AG10803 (cell line): ENCODE measurements around the gene CPNE4.

Experiments used
- DNase-seq: peaks from one replicate; pipeline ENCODE4 v3.0.0; 2010; ENCODE audit warnings: low read depth
- H3K4me3 ChIP-seq: 2 replicates; pipeline ENCODE4 v1.5.1; 2011; ENCODE audit warnings: mild to moderate bottlenecking, low read length, control low read depth
- CTCF ChIP-seq: conservative IDR thresholded peaks from 2 replicates; pipeline ENCODE4 v1.5.1; 2011; ENCODE audit warnings: mild to moderate bottlenecking, low read length, control low read depth, inconsistent platforms

Gene CPNE4

DNA sequence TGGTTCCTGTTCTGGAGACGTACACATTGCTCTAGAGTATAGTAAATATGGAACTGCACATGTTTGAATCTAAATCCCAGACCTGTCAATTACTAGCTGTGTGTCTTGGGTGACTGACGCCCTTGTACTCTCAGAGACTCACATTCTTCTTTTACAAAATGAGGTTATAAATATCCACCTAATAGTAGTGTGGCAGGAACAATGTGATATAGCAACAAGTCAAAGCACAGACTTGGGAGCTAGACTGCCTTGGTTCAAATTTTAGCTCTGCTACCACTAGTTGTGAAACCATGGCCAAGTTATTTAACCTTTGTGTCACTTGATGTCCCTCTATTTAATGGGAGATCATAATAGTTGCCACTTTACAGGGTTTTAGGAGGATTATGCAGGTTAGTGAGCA is 245.6 kb downstream of the CPNE4 start:
- H3K4me3 ChIP-seq = no peak overlapping the region
- DNase-seq = no peak
- TF ChIP-seq CTCF = no peak

DNA sequence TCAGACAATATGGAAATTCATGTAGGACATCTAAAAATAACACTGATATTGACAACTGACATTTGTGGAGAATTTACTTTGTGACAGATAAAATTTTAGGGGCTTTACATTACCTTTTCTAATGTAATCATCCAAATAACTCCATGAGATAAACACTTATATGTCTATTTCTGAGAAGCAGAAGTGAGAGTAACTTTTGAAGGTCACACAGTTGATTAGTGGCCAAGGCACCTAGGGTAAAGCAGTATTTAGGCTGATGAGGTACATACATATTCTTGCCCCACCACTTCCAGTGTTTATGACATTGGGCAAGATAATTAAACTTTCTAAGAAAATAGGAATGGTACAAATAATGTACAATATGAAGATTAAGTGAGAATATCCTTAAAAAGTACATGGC is 248.4 kb downstream of the CPNE4 start:
- no peak overlapping the region for H3K4me3 ChIP-seq
- no peak for DNase-seq
- no peak for TF ChIP-seq CTCF

DNA sequence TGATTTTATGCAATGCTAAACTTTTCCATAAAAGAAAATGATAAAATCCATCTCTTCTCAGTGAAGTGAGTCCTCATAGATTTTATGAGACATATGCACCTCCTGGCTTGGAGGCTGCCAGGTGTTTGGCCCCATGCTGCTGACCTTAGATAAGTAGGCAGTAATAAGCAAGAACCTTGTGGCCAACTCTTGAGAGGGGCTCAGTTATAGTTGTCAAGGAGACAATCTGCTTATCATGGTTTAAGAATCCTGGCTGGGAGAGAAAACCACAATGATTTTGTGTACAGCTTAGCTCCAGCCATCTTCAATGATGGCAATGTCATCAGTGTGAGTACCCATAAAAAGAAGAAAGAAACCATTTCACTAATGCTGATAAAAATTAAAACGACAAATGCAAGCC is 252.1 kb downstream of the CPNE4 start:
- no peak for TF ChIP-seq CTCF
- no peak overlapping the region for H3K4me3 ChIP-seq
- no peak for DNase-seq

DNA sequence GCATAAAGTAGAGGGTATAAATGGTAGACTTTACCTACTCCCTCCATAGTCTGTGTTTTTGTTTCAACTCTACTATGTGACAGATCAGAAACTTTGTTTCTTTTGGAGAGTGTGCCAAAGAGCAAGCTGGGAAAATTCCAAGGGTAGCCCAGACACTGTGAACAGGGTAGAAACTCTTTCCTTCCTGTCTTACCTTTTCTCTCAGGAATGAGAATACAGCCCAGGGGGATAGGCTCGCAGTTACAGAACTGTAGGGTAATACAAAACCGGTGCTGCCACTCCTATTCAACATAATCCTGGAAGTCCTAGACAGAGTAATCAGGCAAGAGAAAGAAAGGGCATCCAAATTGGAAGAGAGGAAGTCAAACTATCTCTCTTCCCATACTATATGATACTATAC is 256.3 kb downstream of the CPNE4 start:
- no peak for TF ChIP-seq CTCF
- no peak overlapping the region for H3K4me3 ChIP-seq
- DNase-seq = no peak

- no peak for TF ChIP-seq CTCF
- DNase-seq = no peak
- no peak overlapping the region for H3K4me3 ChIP-seq
Observed at GRCh38 chr3:131775650-131776049, 259.2 kb downstream of the CPNE4 start.

DNA sequence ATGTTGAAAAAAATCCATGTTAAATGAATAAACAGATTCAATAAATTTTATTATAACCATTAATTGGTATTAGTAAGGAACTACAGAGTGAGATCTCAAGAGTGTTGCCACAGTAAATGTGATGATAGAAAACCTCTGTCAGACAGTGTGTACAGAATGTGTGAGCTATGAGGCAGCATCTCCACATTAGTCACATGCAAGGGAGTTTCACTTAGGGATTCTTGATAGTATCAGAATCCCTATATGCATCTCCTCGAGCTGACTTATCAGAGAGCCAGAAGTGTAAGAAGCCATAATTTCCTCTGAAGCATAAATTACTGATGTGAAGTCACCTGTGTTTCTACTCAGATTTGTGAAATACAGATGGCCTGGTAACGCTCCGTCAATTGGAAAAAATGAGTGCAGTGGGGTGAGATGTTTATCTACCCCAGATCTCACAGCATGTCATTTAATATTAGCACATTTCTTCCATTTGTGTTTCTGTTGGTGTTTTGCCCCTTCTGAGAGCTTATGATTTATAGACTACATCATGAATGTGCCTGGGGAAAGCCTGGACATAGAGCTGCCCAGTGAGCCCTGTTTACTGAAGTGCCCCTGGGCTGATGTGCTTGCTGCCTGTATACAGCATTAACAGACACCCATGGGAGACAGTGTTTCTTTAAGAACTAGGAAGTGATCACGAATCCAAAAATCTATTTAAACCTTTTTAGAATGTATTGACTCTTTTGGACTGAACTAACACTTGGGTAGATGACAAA is 262.4 kb downstream of the CPNE4 start:
- H3K4me3 ChIP-seq = no peak overlapping the region
- DNase-seq = no peak
- TF ChIP-seq CTCF = no peak

GRCh38 chr3:131762981-131763564 is 271.7 kb downstream of the CPNE4 start:
- H3K4me3 ChIP-seq = no peak overlapping the region
- DNase-seq = peak; percentile 30
- no peak for TF ChIP-seq CTCF
